ENCODE results near the gene HLA-DPA1. TPM values are rescaled to one million over a fixed set of nuclear protein-coding genes. Genes with fewer than 3 reads are reported as not detected.

HLA-DPA1 gene
- total RNA-seq, 1 experiment from 2014 or later = not detected

GRCh38 chr6:33105916-33106871 is 32.7 kb upstream of the HLA-DPA1 start:
- Mint-ChIP-seq H3K4me1 (ENCODE audit: low read depth, unreplicated experiment) (no peaks in the 10 kb centered on the region), H3K4me3 (ENCODE audit: unreplicated experiment) (no peak overlapping the region), H3K27ac (ENCODE audit: unreplicated experiment) (no peak overlapping the region), H3K27me3 (ENCODE audit: insufficient read depth, unreplicated experiment) (peaks cover 36% of the 10 kb centered on the region), H3K9me3 (ENCODE audit: unreplicated experiment) (peaks cover 25% of the 10 kb centered on the region), H3K36me3 (ENCODE audit: insufficient read depth, unreplicated experiment) (no peaks in the 10 kb centered on the region)
- TF ChIP-seq CTCF (IDR thresholded peaks at IDR 0.05; ENCODE audit: insufficient read depth in 1 of 2, low read depth in 1 of 2, low read length in 1 of 2, severe bottlenecking in 1 of 2, unreplicated experiment in 1 of 2) = no peak
- no peaks in the 10 kb centered on the region for H3K27me3 ChIP-seq (replicated peaks; ENCODE audit: control insufficient read depth, insufficient read depth, low read length)
- DNase-seq = no peak
- H3K4me1 ChIP-seq = no peaks in the 10 kb centered on the region
- ChIA-PET POLR2A (no interaction called here), CTCF (no interaction called here)
- H3K4me3 ChIP-seq (ENCODE audit: low read depth, low read length) = no peak overlapping the region
- H3K36me3 ChIP-seq (ENCODE audit: control insufficient read depth, insufficient read depth, low read length) = no peaks in the 10 kb centered on the region
- no TSS peak for BruUV-seq (replicated peaks)
- H3K9me3 ChIP-seq = peaks cover 4% of the 10 kb centered on the region; the same call in 1 of the 2 replicates
- intact Hi-C loops (cut with micrococcal nuclease; ENCODE audit: unreplicated experiment) = no loop called here

GRCh38 chr6:33105386-33105785 is 31.9 kb upstream of the HLA-DPA1 start:
- TF ChIP-seq CTCF (IDR thresholded peaks at IDR 0.05; ENCODE audit: insufficient read depth in 1 of 2, low read depth in 1 of 2, low read length in 1 of 2, severe bottlenecking in 1 of 2, unreplicated experiment in 1 of 2) = no peak
- ChIA-PET POLR2A (no interaction called here), CTCF (no interaction called here)
- H3K36me3 Mint-ChIP-seq (ENCODE audit: insufficient read depth, unreplicated experiment) = no peaks in the 10 kb centered on the region
- intact Hi-C loops (cut with micrococcal nuclease; ENCODE audit: unreplicated experiment) = no loop called here
- no TSS peak for BruUV-seq (replicated peaks)
- H3K27me3 Mint-ChIP-seq (ENCODE audit: insufficient read depth, unreplicated experiment) = peaks cover 32% of the 10 kb centered on the region
- Histone ChIP-seq H3K4me1 (no peaks in the 10 kb centered on the region), H3K4me3 (ENCODE audit: low read depth, low read length) (no peak overlapping the region), H3K27me3 (replicated peaks; ENCODE audit: control insufficient read depth, insufficient read depth, low read length) (no peaks in the 10 kb centered on the region), H3K9me3 (peaks cover 7% of the 10 kb centered on the region; the same call in 1 of the 2 replicates), H3K36me3 (ENCODE audit: control insufficient read depth, insufficient read depth, low read length) (no peaks in the 10 kb centered on the region)
- no peak overlapping the region for H3K4me3 Mint-ChIP-seq (ENCODE audit: unreplicated experiment)
- H3K9me3 Mint-ChIP-seq (ENCODE audit: unreplicated experiment) = peaks cover 25% of the 10 kb centered on the region
- DNase-seq = no peak
- H3K27ac Mint-ChIP-seq (ENCODE audit: unreplicated experiment) = no peak overlapping the region
- no peaks in the 10 kb centered on the region for H3K4me1 Mint-ChIP-seq (ENCODE audit: low read depth, unreplicated experiment)

GRCh38 chr6:33104887-33105286 is 31.4 kb upstream of the HLA-DPA1 start:
- BruUV-seq (replicated peaks) = no TSS peak
- ChIA-PET POLR2A (no interaction called here), CTCF (no interaction called here)
- no peak for DNase-seq
- H3K27ac Mint-ChIP-seq (ENCODE audit: unreplicated experiment) = no peak overlapping the region
- intact Hi-C loops (cut with micrococcal nuclease; ENCODE audit: unreplicated experiment) = no loop called here
- H3K4me3 Mint-ChIP-seq (ENCODE audit: unreplicated experiment) = no peak overlapping the region
- H3K9me3 Mint-ChIP-seq (ENCODE audit: unreplicated experiment) = peaks cover 26% of the 10 kb centered on the region
- Histone ChIP-seq H3K4me3 (ENCODE audit: low read depth, low read length) (no peak overlapping the region), H3K9me3 (peaks cover 8% of the 10 kb centered on the region; the same call in 1 of the 2 replicates), H3K36me3 (ENCODE audit: control insufficient read depth, insufficient read depth, low read length) (no peaks in the 10 kb centered on the region), H3K27me3 (replicated peaks; ENCODE audit: control insufficient read depth, insufficient read depth, low read length) (no peaks in the 10 kb centered on the region), H3K4me1 (no peaks in the 10 kb centered on the region)
- H3K4me1 Mint-ChIP-seq (ENCODE audit: low read depth, unreplicated experiment) = no peaks in the 10 kb centered on the region
- H3K27me3 Mint-ChIP-seq (ENCODE audit: insufficient read depth, unreplicated experiment) = peaks cover 29% of the 10 kb centered on the region
- no peak for TF ChIP-seq CTCF (IDR thresholded peaks at IDR 0.05; ENCODE audit: insufficient read depth in 1 of 2, low read depth in 1 of 2, low read length in 1 of 2, severe bottlenecking in 1 of 2, unreplicated experiment in 1 of 2)
- no peaks in the 10 kb centered on the region for H3K36me3 Mint-ChIP-seq (ENCODE audit: insufficient read depth, unreplicated experiment)

Data from Caco-2 (cell line).